VCaP (cell line): Measurements from ENCODE around the gene FDX2.
A peak's percentile ranks its signal among the peaks of the same experiment; 100 is the strongest.
"Not testable (repeated sequence)": the region's sequence is repeated elsewhere in the genome, so short reads cannot be mapped to it uniquely, and the experiment has no call there.

Source experiments
- H3K27ac ChIP-seq: fragments of 450-650 bp; 2 replicates; pipeline ENCODE4 v1.5.1; 2017
- CTCF ChIP-seq: fragments of 450-650 bp; conservative IDR thresholded peaks from 2 replicates; pipeline ENCODE4 v1.5.1; 2017; ENCODE audit warnings: mild to moderate bottlenecking, moderate library complexity

FDX2 gene

GRCh38 chr19:10338940-10339339, 23.1 kb upstream of the FDX2 start:
- TF ChIP-seq CTCF: no peak
- no peak overlapping the region for H3K27ac ChIP-seq

GRCh38 chr19:10336725-10337124, 20.9 kb upstream of the FDX2 start:
- H3K27ac ChIP-seq: not testable (repeated sequence)

- H3K27ac ChIP-seq: no peak overlapping the region
- TF ChIP-seq CTCF: no peak
Measured at GRCh38 chr19:10335352-10335985, 19.7 kb upstream of the FDX2 start.

DNA sequence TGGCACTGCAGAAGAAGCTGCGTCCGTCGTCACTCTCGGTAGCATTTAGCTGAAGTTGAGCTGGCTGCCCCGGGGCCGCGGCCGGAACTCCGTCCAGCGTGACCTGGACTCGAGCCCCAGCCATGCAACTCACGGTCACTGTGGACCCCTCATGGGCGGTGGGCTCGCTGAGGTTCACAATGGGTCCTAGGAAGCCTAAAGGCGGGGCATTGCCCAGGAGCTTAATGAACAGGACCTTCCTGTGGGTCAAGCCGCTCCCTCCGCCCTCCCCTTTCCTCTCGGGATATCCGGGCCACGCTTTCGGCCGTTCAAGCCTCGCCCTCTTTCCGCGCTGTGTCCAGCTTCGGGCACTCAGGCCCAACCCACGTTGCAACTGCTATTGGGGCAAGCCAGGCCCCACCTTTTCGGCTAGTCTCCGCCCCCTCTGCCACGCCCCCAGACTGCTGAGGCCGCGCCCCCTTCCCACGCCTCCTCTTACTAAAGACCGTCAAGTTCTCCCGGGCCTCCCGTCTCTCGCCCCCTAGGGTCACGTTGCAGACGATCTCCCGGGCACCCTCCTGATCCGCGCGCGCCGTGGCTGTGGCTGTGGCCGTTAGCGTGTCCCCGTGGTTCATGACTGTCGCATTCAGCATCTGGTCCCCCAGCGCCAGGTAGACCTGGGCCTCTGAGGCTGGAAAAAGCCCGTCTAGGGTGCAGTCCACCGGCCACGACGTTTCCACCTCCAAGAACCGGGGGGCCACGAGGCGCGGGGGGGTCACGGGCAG, 19.0 kb upstream of the FDX2 start:
- H3K27ac ChIP-seq: peak overlapping the region; percentile 77
- no peak for TF ChIP-seq CTCF

- no peak for TF ChIP-seq CTCF
- peak overlapping the region; percentile 77 for H3K27ac ChIP-seq
Measured at GRCh38 chr19:10333758-10334587, 18.2 kb upstream of the FDX2 start.

GRCh38 chr19:10332965-10333757, 17.3 kb upstream of the FDX2 start, which contains the start of gene RAVER1:
TSS of gene RAVER1 (minus strand) at chr19:10333529. CDS start at chr19:10333507, 22 bp downstream.
- H3K27ac ChIP-seq: peak within 1 kb of the TSS; percentile 77
- no peak for TF ChIP-seq CTCF

DNA sequence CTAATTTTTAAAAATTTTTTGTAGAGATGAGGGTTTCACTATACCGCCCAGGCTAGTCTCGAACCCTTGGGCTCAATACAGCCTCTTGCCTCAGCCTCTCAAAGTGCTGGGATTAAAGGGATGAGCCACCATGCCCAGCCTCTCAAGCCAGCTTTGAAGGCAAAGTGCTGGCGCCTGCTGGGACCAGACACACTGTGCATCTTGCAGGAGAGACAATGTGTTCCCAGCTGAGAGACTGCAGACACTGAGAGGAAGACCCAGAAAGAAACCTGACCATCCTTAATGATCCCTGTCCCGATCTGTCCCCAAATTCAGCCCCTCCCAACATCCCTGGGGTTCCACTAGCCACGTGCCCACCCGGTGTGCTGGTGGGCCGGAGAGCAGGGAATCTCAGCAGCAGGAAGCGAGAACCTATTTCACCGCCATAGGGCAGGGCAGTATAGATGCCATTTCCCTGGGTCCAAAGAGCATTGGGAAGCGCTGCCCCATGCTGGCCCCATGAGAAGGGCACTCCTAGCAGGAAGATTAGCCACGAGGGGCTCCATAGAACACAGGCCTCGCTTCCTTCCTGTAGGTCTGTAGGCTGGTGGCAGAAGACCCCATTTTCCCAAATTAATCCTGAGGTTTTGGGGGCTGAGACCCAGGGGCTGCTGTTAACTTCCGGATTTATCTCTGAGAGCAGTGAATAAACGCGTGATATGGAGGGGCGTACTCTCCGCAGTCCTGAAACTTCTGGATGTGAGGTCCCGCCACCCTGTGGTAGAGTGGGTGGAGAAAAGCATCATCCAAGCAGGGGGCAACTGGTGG, 16.5 kb upstream of the FDX2 start:
- peak overlapping the region; percentile 77 for H3K27ac ChIP-seq
- no peak for TF ChIP-seq CTCF
